ENCODE results near the gene CEP112.
A peak's percentile ranks its signal among the peaks of the same experiment; 100 is the strongest.
"Not testable (repeated sequence)": the region's sequence is repeated elsewhere in the genome, so short reads cannot be mapped to it uniquely, and the experiment has no call there.

The CEP112 gene

GRCh38 chr17:65868881-65869280 is 323.1 kb downstream of the CEP112 start:
- no peak for DNase-seq

- DNase-seq = no peak
These were observed 324.9 kb downstream of the CEP112 start for GRCh38 chr17:65867014-65867413.

GRCh38 chr17:65865715-65866425 is 326.1 kb downstream of the CEP112 start:
- no peak for DNase-seq

- DNase-seq = no peak
These were observed 327.5 kb downstream of the CEP112 start for GRCh38 chr17:65864394-65864793.

GRCh38 chr17:65857718-65858117 is 334.2 kb downstream of the CEP112 start:
- no peak for DNase-seq

- DNase-seq = no peak
These were observed 335.1 kb downstream of the CEP112 start for GRCh38 chr17:65856865-65857264.

- no peak for DNase-seq
These were observed 336.3 kb downstream of the CEP112 start for GRCh38 chr17:65855675-65856074.

GRCh38 chr17:65855245-65855644 is 336.7 kb downstream of the CEP112 start:
- no peak for DNase-seq

GRCh38 chr17:65853816-65854215 is 338.1 kb downstream of the CEP112 start:
- DNase-seq = no peak

- no peak for DNase-seq
These were observed 339.0 kb downstream of the CEP112 start for GRCh38 chr17:65852911-65853310.

GRCh38 chr17:65851965-65852736 is 339.8 kb downstream of the CEP112 start:
- no peak for DNase-seq

- DNase-seq = peak; percentile 31 to 63
These were observed 341.4 kb downstream of the CEP112 start for GRCh38 chr17:65850486-65850885.

GRCh38 chr17:65848751-65849150 is 343.2 kb downstream of the CEP112 start:
- no peak for DNase-seq

- no peak for DNase-seq
These were observed 350.8 kb downstream of the CEP112 start for GRCh38 chr17:65841089-65841488.

- not testable (repeated sequence) for DNase-seq
These were observed 354.7 kb downstream of the CEP112 start for GRCh38 chr17:65837232-65837631.

GRCh38 chr17:65833214-65833613 is 358.7 kb downstream of the CEP112 start:
- DNase-seq = no peak

- no peak for DNase-seq
These were observed 361.6 kb downstream of the CEP112 start for GRCh38 chr17:65830356-65830755.

GRCh38 chr17:65826577-65826976 is 365.4 kb downstream of the CEP112 start:
- not testable (repeated sequence) for DNase-seq

GRCh38 chr17:65824901-65825300 is 367.0 kb downstream of the CEP112 start:
- no peak for DNase-seq

- no peak for DNase-seq
These were observed 368.2 kb downstream of the CEP112 start for GRCh38 chr17:65823713-65824112.

GRCh38 chr17:65820811-65821210 is 371.1 kb downstream of the CEP112 start:
- DNase-seq = no peak

GRCh38 chr17:65820306-65820705 is 371.6 kb downstream of the CEP112 start:
- no peak for DNase-seq

GRCh38 chr17:65819810-65820209 is 372.1 kb downstream of the CEP112 start:
- DNase-seq = no peak

- no peak for DNase-seq
These were observed 374.0 kb downstream of the CEP112 start for GRCh38 chr17:65817951-65818350.

Measured in inflammatory macrophage (primary cell).